Fibroblast of the aortic adventitia (primary cell): ENCODE data around the gene RTEL1. TPM values are rescaled to one million over a fixed set of nuclear protein-coding genes. Genes with fewer than 3 reads are reported as not detected.

ENCODE experiments used
- DNase-seq: peaks from one replicate; pipeline ENCODE4 v3.0.0-alpha.2; 2010; ENCODE audit warnings: low read depth
- H3K4me3 ChIP-seq: 2 replicates; pipeline ENCODE4 v1.5.1; 2011; ENCODE audit warnings: low read depth, mild to moderate bottlenecking, control low read depth, low read length, moderate library complexity
- total RNA-seq: library from RNA; depleted of rRNA; stranded (reverse); fragments of >200 nt; gene quantifications from 2 replicates; pipeline ENCODE4 v1.2.3, GENCODE V29; 2012; ENCODE audit warnings: low replicate concordance
- TF ChIP-seq, protein P1 (sequence below): IDR thresholded peaks from 2 replicates; pipeline ENCODE4 v1.5.1; 2011; ENCODE audit warnings: mild to moderate bottlenecking, low read length, control low read depth, inconsistent platforms; ENCODE audit not compliant: insufficient read depth

Gene RTEL1
- total RNA-seq, 1 donor: 17.3 TPM

- no peak overlapping the region for H3K4me3 ChIP-seq
- no peak for DNase-seq
- TF ChIP-seq, protein P1, sequence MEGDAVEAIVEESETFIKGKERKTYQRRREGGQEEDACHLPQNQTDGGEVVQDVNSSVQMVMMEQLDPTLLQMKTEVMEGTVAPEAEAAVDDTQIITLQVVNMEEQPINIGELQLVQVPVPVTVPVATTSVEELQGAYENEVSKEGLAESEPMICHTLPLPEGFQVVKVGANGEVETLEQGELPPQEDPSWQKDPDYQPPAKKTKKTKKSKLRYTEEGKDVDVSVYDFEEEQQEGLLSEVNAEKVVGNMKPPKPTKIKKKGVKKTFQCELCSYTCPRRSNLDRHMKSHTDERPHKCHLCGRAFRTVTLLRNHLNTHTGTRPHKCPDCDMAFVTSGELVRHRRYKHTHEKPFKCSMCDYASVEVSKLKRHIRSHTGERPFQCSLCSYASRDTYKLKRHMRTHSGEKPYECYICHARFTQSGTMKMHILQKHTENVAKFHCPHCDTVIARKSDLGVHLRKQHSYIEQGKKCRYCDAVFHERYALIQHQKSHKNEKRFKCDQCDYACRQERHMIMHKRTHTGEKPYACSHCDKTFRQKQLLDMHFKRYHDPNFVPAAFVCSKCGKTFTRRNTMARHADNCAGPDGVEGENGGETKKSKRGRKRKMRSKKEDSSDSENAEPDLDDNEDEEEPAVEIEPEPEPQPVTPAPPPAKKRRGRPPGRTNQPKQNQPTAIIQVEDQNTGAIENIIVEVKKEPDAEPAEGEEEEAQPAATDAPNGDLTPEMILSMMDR: no peak
These were observed 2.5 kb downstream of the RTEL1 start for GRCh38 chr20:63660622-63661021.

DNA sequence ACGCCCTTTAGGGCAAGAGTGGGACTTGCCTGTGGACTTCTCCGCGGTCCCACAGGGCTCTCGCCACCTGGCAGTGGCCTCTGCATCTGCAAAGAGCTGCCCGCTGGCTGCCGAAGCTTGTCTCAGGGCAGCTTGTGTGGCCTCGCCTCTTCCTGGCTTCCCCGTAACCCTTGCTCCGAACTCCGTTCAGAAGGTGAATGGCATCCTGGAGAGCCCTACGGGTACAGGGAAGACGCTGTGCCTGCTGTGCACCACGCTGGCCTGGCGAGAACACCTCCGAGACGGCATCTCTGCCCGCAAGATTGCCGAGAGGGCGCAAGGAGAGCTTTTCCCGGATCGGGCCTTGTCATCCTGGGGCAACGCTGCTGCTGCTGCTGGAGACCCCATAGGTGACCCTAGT is 3.0 kb downstream of the RTEL1 start:
- no peak for DNase-seq
- TF ChIP-seq, protein P1: no peak

GRCh38 chr20:63661959-63662812 is 4.1 kb downstream of the RTEL1 start:
- DNase-seq: no peak
- H3K4me3 ChIP-seq: no peak overlapping the region
- TF ChIP-seq, protein P1: no peak

More for the DNA sequence above, 3.0 kb downstream of the RTEL1 start:
- H3K4me3 ChIP-seq: no peak overlapping the region

DNA sequence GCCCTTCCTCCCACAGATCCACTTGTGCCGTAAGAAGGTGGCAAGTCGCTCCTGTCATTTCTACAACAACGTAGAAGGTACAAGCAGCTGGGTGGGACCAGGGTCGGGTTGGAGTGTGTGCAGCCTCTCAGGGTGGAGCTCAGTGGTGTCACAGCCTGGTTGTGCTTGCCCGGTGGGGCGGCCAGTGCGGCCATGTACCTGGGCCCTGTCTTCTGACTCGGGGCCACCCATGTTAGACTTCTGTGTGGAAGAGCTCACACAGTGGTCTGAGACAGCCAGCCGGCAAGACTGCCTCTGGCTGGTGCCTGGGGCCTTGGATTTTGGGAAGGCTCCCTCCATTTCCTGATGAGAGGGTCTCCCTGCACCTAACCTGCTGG is 4.7 kb downstream of the RTEL1 start:
- no peak for DNase-seq
- no peak overlapping the region for H3K4me3 ChIP-seq
- TF ChIP-seq, protein P1: no peak

DNA sequence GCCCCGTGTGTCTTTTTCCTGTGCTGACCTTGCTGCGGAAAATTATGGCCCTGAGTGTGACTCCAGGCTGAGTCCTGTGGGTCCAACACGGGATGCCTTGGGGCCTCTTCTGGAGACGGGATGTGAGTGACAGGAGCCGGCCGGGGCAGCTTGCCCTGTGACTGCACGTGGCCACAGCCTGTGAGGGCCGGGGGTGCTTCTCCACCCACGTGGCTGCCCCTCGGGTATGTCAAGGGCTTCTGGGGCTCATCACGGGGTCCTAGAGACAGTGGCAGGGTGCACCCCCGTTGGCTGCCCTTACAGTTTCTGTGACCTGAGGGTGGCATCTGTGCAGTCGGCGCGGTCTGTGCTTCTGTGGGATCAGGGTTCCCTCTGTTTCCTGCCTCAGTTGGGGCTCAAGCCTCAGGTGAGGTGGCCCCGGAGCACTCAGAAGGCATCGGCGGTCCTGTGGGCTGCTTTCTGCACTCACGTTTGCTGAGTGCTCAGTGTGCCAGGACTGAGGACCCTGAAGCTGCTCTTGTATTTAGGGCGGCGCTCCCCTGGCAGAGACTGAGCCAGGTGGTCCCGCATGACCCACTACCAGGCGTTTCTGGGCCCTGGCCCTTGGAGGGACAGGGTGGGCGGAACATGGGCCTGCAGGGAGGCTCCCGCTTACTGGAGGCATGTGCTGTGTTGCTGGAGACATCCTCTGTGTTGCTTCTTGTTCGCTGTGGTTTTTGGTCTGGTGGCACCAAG is 5.4 kb downstream of the RTEL1 start:
- TF ChIP-seq, protein P1: no peak
- H3K4me3 ChIP-seq: no peak overlapping the region
- no peak for DNase-seq

DNA sequence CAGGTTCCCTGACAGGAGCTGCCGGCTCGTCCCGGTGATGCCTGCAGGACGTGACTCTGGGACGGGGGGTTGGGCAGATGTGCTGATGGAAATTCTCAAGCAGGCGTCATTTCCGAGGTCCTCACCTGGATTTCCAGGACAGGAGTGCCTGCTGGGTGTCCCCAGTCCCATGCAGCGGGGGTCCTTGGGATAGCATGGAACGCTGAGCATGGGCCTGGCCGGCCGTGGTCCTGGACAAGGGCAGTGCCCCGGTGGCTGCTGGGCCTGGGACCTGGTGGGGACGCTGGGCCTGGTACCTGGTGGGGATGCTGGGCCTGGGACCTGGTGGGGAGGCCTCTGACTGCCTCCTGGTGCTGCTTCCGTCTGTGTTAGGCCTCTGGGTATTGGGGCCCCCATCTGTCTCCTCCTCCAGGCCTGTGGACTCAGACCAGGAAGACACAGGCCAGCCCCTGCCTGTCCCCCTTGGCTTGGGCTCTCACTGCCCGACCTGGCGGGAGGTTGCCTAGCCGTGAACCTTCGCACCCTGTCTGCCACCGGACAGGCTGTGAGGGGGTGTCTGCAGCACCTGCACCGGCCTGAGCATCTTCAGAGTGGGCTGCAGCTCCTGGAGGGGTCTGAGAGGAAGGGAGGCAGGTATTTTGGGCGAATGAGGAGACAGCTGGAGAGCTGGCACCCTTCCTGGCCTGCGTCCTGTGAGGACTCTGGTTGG is 6.2 kb downstream of the RTEL1 start:
- DNase-seq: no peak
- TF ChIP-seq, protein P1: no peak
- H3K4me3 ChIP-seq: no peak overlapping the region
